Measurements from ENCODE around the gene TOX2.

Gene TOX2

DNA sequence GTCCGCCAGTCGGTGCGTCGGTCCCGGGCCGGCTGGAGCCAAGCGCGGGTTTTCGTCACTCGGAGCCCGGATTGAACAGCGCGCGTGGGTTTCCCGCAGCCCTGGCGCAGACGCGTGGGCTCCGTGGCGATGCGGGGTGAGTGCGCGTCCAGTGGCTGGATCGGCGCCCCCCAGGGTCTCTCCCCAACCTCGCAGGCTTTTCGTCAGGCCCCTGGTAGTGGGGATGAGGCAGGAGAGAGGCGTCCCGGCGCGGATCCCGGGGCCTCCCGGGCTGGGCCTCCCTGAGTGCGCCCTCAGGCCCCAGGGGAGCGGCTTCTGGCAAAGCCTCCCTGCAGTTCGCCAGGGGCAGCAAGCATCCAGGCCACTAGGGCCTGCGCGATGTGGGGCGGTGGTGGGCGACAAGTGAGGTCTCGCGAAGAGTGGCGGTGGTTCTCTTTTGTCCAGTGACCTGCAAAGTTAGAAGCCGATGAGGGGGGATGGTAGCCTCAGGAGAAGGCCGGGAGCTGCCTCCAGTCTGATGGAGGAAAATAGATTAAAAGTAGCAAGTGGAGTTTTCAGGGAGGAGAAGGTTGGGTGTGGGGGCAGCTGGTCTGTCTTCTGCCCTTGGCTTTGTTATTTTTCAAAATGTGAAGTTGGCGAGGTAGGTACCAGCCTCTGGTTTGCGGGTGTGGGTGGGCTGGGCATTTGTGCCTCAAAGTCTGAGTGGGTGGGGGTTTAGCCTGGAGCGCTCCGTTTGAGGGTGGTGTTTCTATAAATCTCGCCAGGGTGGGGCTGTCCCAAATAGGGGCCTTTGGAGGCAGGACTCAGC lies 1.6 kb downstream of the TOX2 start:
- DNase-seq (ENCODE audit: low spot score), result no peak

DNA sequence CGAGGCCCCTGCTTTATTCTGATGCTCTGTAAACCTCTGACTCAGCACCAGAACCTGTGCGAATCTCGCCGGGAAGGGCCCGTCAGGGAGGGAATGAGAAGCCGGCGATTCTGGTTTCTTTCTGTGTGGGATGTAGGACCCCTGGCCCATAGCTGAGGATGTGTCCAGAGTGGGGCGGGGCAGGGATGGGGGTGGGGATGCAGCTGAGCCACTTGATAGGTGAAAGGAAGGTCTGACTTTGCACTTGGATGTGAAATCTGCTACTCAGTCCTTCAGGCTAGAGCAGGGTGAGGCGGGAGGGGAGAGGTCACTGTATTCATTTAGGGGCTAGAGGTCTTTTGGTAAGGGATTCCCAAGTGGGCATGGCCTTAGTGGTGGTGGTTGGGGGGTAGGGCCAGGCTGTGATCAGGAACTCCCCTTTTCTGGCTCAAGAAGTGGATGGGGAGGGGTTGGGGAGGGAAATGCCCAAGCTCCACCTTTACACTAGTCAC lies 2.3 kb downstream of the TOX2 start:
- no peak for DNase-seq (ENCODE audit: low spot score)

DNA sequence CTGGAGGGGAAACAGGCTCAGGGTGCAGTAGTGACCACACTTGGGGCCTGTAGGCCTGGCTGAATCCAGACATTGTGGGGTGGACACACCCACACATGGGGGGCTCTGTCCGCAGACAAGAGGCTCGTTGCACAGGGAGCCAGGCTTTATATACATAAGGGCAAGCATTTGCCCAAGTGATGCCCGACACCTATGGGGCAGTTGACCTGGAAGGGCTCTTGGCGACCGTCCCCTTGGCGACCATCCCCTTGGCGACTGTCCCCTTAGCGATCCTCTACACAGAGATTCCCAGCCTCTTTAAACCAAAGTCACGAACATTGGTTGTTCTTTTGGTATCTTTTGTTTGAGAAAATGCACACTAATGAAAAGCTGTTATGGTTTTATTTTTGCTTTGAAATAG lies 2.7 kb downstream of the TOX2 start:
- no peak for DNase-seq (ENCODE audit: low spot score)

DNA sequence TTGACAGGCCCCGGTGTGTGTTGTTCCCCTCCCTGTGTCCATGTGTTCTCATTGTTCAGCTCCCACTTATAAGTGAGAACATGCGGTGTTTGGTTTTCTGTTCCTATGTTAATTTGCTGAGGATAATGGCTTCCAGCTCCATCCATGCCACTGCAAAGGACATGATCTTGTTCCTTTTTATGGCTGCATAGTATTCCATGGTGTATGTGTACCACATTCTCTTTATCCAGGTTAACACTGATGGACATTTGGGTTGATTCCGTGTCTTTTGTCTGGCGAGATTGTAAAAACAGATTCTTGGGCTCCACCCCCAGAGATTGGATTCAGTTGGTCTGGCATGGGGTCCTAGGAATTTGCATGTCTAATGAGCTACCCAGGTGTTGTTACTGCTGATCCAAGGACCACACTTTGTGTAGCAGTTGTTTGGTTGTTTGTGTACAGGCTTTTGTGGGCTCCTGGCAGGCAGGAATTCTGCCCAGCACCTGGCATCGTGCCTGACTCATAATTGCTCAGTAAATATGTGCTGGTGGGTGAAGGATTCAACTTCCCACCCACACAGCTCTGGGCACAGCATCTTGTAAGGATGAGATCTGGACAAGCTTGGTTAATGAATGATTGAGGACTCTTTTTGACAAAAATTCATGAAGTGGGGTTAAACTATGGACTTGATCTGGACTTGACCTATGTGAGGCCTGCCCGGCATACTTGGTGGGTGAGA lies 5.2 kb downstream of the TOX2 start:
- DNase-seq (ENCODE audit: low spot score), result no peak

DNA sequence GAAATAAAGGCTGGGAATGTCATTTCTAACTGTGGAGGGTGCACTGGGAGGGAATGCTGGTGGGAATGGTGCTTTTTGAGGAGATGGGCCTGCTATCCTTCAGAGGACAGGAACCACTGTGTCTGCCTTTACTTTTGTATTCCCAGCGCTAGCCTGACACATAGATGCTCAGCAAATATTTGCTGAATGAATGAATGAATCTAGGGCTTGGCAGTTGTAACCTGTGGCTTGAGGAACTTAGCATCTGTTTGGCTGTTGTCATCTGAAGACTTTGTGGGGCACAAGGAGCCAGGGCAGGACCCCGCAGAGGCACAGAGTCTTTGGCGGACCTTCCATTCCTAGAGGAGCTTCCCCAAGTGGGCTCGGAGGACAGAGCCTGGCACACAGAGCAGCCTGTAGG lies 6.1 kb downstream of the TOX2 start:
- no peak for DNase-seq (ENCODE audit: low spot score)

DNA sequence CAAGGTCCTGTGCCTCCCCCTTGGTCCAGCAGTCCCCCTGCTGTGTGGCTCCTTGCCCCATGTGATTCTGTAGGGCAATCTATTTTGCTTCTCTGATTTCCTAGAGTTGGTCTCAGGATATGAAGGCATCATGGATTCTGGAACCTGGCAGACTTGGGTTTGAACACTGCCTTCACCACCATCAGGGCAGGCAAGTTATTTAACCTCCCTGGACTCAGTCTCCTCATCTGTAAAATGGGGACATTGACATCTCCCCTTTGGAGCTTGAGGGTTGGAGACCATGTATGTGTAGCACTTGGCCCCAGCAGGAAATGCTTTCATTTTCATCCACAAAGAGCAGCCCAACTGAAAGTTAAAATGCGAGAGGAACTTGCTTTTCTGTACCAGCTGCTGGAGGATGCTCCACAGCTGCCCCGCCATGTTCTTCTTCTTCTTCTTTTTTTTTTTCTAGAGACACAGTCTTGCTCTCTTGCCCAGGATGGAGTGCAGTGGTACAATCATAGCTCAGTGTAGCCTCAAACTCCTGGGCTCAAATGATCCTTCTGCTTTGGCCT lies 6.7 kb downstream of the TOX2 start:
- no peak for DNase-seq (ENCODE audit: low spot score)

DNA sequence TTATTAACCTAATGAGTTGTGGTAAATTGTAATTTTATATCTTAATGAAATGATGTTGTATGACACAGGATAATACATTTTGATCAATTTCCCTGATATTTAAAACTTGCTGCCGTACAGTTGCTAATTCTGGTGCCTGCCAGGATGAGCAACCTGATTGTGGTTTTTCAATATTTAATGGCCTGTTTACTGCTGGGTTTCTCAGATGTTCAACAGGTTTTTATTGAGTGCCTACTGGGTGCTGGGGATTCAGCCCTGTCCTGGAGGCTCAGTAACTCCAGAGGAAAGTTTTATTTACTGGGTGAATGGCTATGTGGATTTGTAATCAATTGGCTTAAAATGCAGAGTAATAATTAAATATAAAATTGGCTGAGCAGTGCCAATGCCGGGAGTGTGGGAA lies 8.0 kb downstream of the TOX2 start:
- no peak for DNase-seq (ENCODE audit: low spot score)

DNA sequence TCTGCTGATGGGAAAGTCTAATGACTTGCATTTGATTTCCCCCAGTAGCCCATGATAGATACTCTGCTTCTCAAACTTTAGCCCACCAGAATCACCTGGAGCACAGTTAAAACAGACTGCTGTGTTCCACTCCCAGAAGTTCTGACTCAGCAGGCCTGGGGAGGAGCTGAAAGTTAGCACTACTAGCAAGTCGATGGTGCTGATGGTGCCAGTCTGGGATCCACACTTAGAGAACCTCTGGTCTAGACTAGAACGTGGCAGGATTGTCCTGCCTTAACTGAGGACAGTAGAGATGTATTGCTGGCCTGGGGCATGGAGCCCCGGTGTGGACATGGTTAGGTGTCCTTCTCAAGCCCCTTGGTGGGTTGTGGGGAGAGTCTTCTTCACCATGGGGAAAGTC lies 8.7 kb downstream of the TOX2 start:
- DNase-seq (ENCODE audit: low spot score), result no peak

DNA sequence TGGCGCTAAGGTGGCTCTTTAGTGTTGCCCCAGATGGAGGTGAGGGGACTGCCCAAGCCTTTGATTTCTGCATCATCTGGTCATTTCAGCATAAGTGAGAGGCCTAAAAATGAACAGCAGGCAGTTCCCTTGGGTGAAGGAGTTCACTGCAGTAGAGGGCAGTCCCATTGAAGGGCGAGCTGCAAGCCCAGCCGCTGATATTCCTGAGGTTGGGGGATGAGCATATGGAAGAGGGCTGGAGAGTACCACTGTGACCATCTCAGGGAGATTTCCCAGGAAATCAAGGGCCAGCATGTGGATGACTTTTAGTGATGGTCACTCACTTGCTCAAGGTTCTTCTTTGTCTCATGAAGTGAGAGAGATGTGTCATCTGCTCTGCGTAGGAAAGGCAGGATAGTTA lies 9.3 kb downstream of the TOX2 start:
- DNase-seq (ENCODE audit: low spot score), result no peak

DNA sequence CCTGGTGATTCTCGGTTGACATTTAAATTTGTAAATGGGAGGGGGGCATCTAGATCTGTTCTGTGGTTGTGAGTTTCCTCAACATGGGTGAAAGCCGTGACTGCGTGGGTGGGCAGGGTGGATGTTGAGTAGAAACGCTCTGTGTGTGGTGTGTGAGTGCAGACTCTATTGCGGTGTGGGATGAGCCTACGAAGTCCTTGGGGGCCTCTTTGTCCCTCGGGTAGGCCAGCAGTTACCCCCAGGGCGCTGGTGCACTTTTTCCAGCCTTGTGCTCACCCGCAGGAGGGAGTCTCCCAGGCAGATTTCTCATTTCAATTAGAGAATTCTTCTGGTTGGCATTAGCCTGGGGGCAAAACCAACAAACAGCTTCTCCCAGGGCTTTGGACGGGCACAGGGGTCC lies 10.6 kb downstream of the TOX2 start:
- DNase-seq (ENCODE audit: low spot score), result no peak

DNA sequence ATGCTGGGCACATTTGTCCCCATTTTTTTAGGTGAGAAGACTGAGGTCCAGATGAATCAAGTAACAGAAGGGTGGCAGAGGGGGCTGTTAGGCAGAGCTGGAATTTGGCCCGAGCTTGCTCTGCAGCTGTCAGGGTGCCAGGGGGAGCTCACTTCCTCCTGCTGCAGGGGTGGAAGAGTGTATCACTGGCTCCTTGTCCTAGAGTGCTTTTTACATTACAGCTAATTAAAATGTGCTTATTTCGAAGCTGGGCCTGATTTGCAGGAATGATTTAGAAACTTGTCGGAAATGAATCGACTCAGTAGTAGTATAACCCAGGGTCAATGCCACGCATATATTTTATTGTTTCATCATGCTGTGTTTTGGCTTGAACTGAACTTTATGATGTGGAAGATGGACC lies 11.1 kb downstream of the TOX2 start:
- no peak for DNase-seq (ENCODE audit: low spot score)

DNA sequence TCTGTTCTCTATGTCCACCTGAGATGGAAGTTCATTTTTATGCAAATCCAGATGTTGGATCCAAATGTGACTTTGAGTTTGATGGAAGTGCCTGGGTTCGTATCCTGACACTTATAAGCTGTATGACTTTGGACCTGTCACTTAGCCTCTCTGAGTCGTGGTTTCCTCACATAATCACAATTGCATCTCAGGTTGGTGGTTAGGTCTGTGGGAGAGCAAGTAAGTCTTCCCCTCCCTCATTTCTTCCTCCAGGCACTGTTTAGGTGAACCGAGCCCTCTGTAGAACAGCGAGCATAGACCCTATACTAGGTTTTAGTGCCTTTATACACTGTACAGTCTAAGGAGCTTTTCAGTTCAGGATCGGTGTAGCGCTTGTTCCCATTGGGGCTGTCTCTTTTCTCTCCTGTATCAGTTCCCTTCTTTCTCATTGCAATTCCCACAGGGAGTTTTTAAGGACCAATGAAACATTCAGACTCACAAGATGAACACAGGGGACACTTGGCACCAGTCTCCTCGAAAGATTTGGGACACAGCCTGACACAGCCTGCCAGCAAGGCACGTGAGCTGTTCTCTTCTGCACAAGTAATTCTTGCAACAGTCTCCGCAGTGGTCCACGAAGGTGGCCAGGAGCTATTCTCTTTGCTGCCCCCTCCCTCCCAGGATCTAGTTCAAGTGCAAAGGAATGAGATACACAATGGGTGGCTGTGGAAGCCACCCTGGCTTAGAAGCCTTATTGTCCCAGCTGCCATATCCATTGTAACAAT lies 11.8 kb downstream of the TOX2 start:
- DNase-seq (ENCODE audit: low spot score), result no peak

DNA sequence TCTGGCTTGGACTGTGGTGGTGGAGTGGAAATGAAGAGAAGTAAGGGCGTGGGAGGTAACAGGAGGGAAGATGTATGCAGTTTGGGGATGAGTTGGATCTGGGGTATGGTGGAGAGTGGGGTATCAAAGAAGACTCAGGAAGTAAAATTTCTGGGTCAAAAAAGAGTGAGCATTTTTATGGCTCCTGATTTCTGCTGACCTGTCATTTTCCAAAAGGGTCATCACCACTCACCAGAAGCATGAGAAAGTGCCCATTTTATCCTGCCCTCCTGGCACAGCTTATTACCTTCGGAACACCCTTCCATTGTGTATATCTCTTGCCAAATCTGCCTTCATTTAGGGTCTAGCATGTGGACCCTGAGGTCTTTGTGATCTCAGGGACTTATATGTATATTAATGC lies 17.3 kb downstream of the TOX2 start:
- no peak for DNase-seq (ENCODE audit: low spot score)

DNA sequence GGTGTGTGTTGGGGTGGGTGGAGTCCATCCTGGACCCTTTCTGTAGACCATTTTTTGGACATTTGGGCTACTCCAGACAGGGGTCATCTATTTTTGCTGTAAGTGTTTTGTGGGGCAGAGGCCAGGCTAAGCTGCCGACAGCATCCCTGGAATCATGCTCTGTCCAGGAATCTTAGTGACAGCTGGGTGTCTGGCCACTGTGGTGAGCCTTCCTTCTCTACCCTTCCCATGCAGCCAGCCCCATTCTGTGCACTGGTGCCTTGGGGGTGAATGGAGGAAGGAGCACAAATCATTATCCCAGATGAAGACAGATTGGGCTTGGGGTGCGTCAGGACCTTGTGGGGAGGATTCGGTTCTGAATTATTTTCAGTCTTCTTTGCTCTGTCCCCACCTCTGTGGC lies 20.2 kb downstream of the TOX2 start:
- DNase-seq (ENCODE audit: low spot score), result no peak

DNA sequence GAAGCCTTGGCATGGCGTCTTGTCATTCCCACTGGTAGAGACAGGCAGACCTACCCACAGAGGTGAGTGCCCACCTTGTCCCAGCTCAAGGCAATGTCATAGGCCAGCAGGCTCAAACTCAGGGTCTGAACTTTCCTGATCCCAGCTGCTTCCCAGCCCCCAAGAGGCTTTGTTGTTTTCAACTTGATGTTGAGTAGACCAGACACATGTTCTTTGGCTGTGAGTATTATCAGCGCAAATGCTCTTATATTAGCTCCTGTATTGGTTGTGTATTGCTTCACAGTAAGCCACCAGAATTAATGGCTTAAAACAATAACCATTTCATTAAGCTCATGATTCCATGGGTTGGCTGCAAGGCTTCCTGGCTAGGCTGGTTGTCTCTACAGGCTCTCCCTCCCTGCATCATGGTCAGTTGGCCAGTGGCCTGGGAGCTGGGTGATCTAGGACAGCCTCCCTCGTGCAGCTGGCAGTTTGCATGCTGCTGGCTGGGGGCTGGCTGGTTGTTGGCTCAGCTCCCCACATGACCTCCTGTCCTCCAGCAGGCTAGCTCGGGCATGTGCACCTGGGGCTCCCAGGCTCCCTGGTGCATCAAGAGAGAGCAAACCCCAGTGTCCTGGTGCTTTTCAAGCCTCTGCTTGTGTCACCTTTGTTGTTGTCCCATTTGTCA lies 21.6 kb downstream of the TOX2 start:
- DNase-seq (ENCODE audit: low spot score), result no peak

DNA sequence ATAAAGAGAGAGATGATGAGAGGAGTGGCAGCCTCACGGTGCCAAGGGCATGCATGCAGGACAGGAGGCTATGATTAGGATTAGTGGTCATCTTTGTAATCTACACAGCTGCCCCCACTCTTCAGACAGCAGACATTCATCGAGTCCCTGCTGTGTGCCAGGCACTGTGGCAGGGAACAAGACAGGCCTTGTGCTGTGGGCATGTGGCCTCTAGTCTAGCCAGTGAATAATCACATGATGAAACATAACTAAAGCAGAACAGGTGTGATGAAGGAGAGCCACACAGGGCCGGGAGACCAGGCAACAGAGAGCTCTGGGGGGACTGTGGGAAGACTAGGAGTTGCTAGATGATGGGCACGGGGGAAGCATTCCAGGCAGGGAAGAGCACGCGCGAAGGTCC lies 22.2 kb downstream of the TOX2 start:
- no peak for DNase-seq (ENCODE audit: low spot score)

DNA sequence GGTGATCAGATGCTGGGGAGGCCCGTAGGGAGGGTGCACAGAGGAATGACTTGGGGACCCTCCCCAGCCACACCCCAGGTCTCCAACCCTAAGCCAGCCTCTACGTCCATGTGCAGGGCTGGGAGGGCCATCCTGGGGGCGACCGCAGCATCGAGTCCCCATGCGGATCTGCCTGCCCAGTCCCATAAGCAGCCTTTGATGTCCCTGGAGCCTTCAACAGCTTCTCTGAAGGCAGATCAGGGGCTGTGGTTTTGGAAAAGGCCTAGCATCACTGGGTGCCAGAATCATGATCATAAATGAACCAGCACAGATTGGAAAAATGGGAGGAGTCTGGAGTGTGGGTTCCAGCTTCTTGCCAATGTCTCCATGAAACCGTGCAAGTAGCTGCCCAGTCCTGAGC lies 22.9 kb downstream of the TOX2 start:
- DNase-seq (ENCODE audit: low spot score), result no peak

DNA sequence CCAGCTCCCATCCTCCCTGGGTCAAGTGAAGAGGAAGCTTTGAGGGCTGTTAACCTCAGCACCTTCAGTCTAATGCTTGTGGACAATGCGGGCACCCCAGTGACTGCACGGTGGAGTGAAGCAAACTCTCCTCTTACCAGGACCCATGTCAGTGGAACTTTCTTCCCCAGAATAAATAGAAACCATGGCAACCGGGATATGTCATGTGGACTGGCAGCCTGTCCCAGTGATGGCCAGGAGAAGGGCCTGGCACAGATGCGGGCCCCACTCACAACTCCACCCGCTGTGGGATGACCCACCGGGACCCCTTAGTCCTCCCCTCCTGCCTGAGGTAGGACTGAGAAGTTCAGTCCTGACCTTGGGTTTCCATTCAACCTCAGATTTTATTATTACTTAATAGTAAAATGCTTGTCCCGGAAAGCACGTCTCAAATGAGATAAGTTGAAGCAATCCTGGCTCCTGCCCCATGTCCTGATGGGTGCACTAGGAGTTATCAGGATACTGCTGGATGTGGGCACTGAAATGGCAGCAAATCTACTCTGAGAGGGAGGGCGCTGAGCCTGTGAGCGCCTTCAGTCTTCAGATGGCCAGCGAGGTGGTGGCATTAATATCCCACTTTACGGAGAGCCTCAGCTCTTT lies 23.5 kb downstream of the TOX2 start:
- no peak for DNase-seq (ENCODE audit: low spot score)

DNA sequence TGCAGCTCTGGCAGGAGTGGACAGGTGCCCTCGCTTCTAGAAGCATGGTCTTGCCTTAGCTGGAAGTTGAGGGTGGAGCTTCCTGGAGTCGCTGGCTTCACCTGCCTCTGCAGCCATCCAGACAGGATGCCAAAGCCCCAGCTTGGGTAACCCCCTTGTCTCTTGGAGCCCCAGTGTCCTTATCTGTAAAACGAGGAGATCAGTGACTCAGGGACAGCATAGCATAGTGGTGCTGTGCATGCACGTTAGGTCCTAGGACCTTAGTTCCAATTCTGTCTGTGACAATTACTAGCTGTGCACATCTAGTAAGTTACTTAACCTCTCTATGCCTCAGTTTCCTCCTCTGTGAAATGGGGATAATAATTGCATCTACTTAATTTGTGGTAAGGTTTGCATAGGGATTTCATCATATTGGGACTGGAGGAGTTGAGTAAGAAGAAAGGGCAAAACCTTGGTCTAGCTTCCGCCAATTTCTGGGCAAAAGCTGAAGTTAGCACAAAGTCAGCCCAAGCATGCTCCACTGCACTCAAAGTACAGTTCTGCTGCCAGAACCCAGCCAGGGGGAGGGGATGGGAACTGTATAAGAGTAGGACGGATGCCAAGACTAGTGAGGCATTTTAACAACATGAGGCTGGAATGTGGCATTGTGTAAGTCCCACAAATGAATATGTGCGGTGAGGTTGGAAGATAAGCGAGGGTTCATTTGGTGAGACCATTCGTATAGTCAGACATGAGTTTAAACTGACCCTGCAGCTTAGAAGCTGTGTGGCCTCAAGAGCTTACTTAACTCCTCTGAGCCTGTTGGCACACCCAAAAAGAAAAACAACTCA lies 24.5 kb downstream of the TOX2 start:
- peak; percentile 96 for DNase-seq (ENCODE audit: low spot score)

DNA sequence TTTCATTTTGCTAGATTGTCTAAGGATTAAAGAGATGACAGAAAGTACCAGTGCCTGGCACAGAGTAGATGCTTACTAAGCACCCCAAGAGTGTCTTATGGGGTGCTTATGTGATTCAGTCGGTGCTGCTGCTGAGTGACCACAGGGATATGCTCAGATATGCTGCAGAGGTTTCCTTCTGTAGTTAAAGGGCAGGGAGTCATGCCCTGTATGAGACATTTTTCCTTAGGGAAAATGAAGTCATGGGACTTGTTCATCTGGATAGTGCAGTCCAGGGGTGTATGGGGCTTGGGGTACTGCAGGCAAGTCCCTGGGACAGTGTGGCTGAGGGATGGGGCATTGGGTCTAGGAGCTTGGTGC lies 25.1 kb downstream of the TOX2 start:
- DNase-seq (ENCODE audit: low spot score), result no peak
